HG02642 (cell line): ENCODE data around the gene URB1.
"Not testable (repeated sequence)": the region's sequence is repeated elsewhere in the genome, so short reads cannot be mapped to it uniquely, and the experiment has no call there.

ENCODE experiments used
- ATAC-seq: cut with Tn5 transposase; IDR thresholded peaks from one replicate; pipeline ENCODE4 v1.9.1; 2021; ENCODE audit warnings: mild to moderate bottlenecking; ENCODE audit not compliant: unreplicated experiment, poor library complexity

The URB1 gene

DNA sequence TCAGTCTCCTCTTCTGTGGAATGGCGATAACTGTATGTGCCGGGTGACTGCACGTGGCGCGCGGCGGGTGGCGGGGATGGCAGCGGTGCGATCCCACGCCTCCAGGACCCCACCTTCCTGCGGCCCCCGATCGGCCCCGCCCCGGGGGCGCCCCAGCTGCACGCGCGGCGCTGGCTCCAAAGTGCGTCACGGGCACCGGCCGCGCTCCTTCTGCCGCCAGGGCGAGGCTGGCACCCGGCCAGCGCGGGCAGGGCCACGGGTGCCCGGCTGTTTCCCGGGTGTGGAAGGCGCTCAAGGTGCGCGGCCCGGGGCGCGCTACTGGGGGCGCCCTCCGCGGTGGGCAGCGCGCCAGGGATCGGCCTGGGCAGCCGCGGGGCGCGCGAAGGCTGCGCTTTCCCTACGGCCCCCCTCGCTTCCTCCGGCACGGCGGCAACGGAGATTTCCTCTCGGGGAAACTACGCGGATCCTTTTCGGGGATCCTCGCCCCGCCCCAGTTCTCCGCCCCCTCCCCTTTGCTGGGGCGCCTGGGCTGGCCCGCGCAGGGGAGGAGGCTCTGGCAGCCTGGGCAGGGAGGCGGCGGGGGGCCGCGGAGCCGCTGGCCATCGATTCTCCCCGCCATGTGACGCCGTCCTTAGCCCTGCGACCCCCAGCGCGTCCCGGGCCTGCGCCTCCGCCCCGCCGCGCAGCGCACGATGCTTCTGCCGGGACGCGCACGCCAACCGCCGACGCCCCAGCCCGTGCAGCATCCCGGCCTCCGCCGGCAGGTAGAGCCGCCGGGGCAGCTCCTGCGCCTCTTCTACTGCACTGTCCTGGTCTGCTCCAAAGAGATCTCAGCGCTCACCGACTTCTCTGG, 19.6 kb upstream of the URB1 start, which contains the start of gene EVA1C:
EVA1C (plus strand) TSS at position 545 of the 853 bp plus-strand sequence; CDS start at position 693, 148 bp downstream.
- no peak for ATAC-seq

GRCh38 chr21:32411350-32412161, 18.7 kb upstream of the URB1 start:
- no peak for ATAC-seq

- ATAC-seq = no peak
Measured at GRCh38 chr21:32410916-32411315, 18.1 kb upstream of the URB1 start.

GRCh38 chr21:32410291-32410690, 17.5 kb upstream of the URB1 start:
- ATAC-seq = no peak

- ATAC-seq = no peak
Measured at GRCh38 chr21:32406405-32406804, 13.6 kb upstream of the URB1 start.

GRCh38 chr21:32403201-32403777, 10.5 kb upstream of the URB1 start:
- no peak for ATAC-seq

GRCh38 chr21:32393677-32394001, 827 bp upstream of the URB1 start:
- no peak for ATAC-seq

DNA sequence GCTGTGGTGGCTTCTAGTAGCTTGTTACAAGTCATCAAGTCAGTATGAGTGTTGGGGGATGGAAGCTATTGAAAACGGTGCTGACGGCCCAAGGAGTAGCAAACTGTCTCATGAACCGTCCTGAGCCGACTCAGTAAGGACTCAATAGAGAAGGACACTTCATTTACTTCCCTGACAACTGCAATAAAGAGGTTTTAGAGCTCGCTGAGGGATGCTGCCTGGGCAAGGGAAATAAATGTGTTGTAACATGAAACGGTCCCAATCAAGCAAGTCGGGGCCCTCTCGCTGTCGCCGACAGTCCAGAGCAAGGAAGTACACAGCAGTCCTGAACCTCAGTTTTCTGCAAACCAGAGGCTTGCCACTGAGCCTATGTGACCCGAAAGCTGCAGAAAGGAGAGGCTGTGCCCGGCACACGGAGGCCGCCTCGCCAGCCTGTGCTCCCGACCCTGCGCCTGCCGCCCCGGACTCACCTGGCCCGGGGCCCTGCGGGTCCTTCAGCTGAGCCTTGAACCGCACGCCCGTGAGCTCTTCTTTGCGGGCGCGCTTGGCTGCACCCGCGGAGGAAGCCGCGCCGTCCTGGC, 423 bp downstream of the URB1 start:
- ATAC-seq = peak; percentile 48

- ATAC-seq = no peak
Measured at GRCh38 chr21:32391755-32392154, 1.1 kb downstream of the URB1 start.

- not testable (repeated sequence) for ATAC-seq
Measured at GRCh38 chr21:32390537-32391224, 2.1 kb downstream of the URB1 start.

GRCh38 chr21:32389337-32390015, 3.3 kb downstream of the URB1 start:
- no peak for ATAC-seq

GRCh38 chr21:32388306-32388705, 4.5 kb downstream of the URB1 start:
- ATAC-seq = no peak

- no peak for ATAC-seq
Measured at GRCh38 chr21:32387151-32387550, 5.7 kb downstream of the URB1 start.

GRCh38 chr21:32386195-32386870, 6.5 kb downstream of the URB1 start:
- no peak for ATAC-seq

DNA sequence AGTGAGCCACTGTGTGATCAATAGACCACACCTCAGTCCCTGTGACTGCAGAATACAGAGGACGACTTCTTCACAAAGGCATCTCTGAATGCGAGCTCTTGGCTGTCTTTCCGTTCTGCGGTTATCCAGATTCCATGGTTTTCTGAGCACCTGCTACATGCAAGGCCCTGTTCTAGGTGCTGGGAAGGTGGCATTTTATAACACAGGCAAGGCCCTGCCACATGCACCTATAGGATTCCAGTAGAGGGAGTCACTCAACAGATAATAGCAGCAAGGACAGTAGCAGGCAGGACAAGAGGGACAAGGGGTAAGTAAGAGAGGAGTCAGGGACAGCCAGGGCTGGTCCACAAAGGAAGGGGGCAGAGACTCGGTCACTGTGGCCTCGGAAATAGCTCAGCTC, 9.0 kb downstream of the URB1 start:
- ATAC-seq = no peak

DNA sequence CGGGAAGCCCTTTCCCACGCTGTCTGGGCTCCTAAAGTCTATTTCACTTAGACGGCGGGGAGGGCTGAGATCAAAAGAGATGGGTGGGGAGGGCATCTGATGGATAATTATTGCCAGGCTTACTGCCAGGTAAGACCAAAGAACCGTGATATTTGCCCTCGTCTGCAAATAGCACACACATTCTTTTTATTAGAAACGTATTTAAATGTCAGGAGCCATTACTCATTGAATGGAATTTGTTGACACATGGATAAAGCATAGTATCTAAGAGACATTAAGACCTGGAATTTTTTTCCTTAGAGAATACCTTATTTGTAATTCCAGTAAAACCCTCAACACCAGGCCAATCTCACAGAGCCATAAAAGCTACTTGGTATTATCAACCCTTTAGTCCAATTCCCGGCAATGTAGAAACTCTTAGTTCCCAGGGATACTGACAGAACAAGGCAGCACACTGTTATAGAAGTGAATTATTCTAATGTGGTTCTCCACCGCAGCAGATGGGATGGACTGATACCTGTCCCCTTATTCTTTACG, 10.6 kb downstream of the URB1 start:
- no peak for ATAC-seq

- ATAC-seq = no peak
Measured at GRCh38 chr21:32381571-32381970, 11.2 kb downstream of the URB1 start.

DNA sequence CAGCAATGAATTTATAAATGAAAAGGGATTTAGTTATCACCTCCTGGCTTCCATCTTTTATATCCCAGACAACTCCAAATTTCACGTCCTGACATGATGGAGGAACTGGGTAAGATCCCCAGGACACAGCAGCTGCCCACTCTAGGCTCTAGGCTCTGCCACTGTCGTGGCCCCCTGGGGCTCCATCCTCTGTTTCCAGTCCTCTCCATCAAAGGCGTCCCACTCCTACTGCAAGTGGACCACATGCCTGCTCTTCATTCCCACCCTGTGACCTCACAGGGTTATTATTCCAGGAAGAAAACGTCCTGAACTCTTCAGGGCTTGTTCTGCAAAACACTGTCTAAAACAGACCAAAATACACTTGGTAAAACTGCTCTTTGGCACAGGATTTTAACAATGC, 11.9 kb downstream of the URB1 start:
- no peak for ATAC-seq

DNA sequence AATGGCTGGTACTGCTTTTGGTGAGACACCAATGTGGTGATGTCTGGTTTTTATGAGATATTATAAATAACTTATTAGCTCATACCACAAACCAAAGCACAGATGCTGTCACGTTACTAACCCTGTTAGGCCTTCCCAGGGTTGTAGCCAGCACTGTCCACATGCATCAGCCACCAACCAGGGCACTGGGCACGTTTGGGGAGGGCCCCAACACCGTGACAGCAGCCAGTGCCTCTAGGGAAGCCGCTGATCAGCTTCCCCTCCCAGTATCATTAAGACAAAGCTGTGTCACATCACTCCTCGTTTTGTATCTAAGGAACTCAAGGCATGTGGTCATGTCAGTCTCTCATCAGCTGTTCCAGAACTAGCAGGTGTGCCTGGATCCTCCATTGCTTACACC, 13.9 kb downstream of the URB1 start:
- ATAC-seq = no peak
